GM18868 (cell line): ENCODE measurements around the gene TAGAP.
"Not testable (repeated sequence)": the region's sequence is repeated elsewhere in the genome, so short reads cannot be mapped to it uniquely, and the experiment has no call there.

ENCODE experiments used
- ATAC-seq: cut with Tn5 transposase; IDR thresholded peaks from one replicate; pipeline ENCODE4 v1.9.1; 2021; ENCODE audit warnings: mild to moderate bottlenecking, moderate library complexity; ENCODE audit not compliant: unreplicated experiment

TAGAP gene

GRCh38 chr6:159017757-159018559 lies 26.8 kb downstream of the TAGAP start:
- ATAC-seq: peak; percentile 78

GRCh38 chr6:159014406-159014805 lies 30.4 kb downstream of the TAGAP start:
- ATAC-seq: no peak

- ATAC-seq: no peak
These were observed 31.6 kb downstream of the TAGAP start for GRCh38 chr6:159013229-159013628.

GRCh38 chr6:159012201-159012600 lies 32.6 kb downstream of the TAGAP start:
- ATAC-seq: no peak

- not testable (repeated sequence) for ATAC-seq
These were observed 34.7 kb downstream of the TAGAP start for GRCh38 chr6:159010037-159010612.

- ATAC-seq: peak; percentile 76
These were observed 36.0 kb downstream of the TAGAP start for GRCh38 chr6:159008656-159009288.

- ATAC-seq: no peak
These were observed 37.3 kb downstream of the TAGAP start for GRCh38 chr6:159007510-159007909.

- no peak for ATAC-seq
These were observed 39.4 kb downstream of the TAGAP start for GRCh38 chr6:159005436-159005835.

- ATAC-seq: no peak
These were observed 40.2 kb downstream of the TAGAP start for GRCh38 chr6:159004592-159004991.

GRCh38 chr6:159002432-159003155 lies 42.2 kb downstream of the TAGAP start:
- ATAC-seq: no peak

- ATAC-seq: peak; percentile 91
These were observed 45.0 kb downstream of the TAGAP start, which contains the start of gene RSPH3 for GRCh38 chr6:158999666-159000403. Gene RSPH3 (minus strand): TSS chr6:159000202. CDS start chr6:158999550, 652 bp downstream.

- peak; percentile 30 for ATAC-seq
These were observed 45.6 kb downstream of the TAGAP start for GRCh38 chr6:158999154-158999665.

- no peak for ATAC-seq
These were observed 47.9 kb downstream of the TAGAP start for GRCh38 chr6:158996856-158997255.

GRCh38 chr6:158993639-158994038 lies 51.2 kb downstream of the TAGAP start:
- no peak for ATAC-seq

- no peak for ATAC-seq
These were observed 53.6 kb downstream of the TAGAP start for GRCh38 chr6:158991017-158991723.

- not testable (repeated sequence) for ATAC-seq
These were observed 55.1 kb downstream of the TAGAP start for GRCh38 chr6:158989711-158990110.

- no peak for ATAC-seq
These were observed 56.3 kb downstream of the TAGAP start for GRCh38 chr6:158988477-158988876.

GRCh38 chr6:158987657-158988056 lies 57.1 kb downstream of the TAGAP start:
- ATAC-seq: no peak
